GM19035 (cell line): ENCODE results near the gene TBC1D22A.

Experiments used
- ATAC-seq: cut with Tn5 transposase; IDR thresholded peaks from one replicate; pipeline ENCODE4 v1.9.1; 2021; ENCODE audit not compliant: unreplicated experiment

TBC1D22A gene

DNA sequence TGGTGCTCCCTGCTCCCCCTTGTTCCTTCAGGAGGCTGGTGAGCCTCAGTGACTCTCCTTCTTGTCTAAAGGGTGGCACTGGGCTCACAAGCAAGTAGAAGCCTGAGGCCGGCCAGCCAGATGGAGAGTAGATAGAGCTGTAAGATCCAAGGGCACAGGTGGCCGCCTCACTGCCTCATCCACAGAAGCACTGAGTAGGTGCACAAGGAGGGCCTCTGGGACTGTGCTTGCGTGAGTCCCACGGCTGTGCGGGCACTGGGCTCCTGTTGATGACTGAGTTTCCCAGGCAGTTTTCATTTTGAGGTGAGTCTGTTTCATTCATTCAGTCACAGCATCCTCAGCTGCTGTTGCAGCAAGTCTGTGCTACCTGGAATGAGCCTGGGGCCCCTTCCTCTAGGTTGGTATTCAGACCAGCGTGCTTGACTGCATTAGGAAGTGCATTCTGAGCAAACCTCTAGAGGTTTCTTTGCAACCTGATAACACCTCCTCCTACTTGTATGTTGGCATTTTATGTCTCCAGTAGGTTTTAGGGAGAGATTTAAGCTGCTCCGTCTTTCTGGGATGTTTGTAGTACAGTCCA lies 184.0 kb downstream of the TBC1D22A start:
- no peak for ATAC-seq

DNA sequence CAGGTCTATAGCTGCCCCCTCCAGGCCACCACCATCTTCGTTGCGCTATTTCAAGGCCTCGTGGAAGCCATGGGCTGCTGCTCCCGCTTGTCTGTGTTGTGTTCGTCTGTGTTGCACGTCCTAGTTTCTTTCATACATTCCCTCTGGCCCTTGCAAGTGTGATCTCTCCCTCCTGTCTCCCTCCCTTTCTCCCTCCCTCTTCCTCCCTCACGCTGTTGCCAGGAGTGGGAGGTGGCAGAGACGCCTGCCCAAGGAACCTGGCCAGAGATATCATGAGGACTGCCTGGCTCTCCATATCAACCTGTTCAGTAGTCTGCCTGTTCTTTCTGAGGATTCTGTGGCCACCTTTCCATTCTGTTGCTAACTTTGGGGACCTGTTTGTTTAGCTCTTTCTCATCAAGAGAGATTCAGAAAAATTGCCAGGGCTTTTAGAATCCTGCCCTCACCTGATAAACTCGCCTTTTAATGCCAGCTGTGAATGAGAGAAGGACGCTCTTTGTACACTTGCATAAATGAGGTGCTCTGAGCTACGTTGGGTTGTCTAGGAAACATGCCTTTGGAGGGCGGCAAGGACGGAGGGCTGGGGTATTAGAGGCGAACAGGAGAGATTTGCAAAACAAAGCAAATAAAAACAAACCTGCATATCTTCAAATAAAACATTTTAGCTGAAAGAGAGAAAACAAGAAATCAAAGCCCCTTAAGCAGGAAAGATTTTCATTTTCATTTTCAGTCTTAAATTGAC lies 185.2 kb downstream of the TBC1D22A start:
- no peak for ATAC-seq

DNA sequence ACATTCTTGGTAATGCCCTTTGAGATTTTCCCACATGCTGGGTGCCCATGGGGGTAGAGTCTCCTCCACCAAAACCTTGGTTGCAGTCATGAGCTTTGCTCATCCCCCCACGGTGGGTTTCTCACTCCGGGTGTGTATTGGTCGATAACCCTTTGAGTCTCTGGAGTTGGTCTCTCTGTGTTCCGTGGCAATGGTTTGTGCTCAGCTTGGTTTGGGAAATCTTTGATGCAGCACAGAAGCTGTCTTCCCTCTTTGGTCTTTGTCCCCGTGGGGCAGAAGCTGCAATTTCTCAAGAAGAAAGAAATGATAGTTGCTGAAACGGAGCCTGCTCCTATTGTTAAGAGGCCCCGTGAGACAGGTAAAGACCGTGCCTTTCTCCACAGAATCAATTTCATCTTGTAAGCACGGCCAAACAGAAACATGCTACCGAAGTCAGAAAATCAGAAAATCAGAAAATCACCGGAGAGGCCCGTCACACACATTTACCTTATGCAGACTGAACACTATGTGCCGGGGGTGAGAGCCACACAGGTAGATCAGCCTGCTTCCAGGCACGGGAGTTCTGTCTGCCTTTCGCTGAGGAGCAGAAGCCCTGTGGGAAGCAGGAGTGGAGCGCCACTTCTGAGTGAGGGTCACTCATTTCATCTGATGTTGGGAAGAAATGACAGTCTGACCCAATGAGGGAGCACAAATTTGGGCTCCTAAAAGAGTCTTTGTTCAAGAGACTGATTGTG lies 186.1 kb downstream of the TBC1D22A start:
- no peak for ATAC-seq

DNA sequence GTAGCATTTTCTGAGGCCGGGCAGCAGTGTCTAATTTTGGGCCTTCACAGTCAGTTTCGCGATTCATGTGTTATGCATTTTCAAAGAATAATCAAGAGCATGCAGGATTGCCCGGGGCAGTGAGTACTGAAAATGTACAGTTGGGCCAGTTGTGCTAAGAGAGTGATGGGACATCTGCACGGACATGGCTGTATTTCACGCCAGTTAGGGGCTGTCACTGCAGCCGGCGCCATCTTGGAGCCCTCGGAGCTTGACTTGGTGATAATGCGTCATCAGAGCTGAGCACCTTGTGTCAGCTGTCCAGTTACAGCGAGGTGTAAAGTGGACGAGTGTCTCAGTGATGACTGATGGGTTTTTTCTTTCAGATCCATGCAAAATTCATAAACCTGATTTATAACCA lies 188.9 kb downstream of the TBC1D22A start:
- ATAC-seq = no peak

DNA sequence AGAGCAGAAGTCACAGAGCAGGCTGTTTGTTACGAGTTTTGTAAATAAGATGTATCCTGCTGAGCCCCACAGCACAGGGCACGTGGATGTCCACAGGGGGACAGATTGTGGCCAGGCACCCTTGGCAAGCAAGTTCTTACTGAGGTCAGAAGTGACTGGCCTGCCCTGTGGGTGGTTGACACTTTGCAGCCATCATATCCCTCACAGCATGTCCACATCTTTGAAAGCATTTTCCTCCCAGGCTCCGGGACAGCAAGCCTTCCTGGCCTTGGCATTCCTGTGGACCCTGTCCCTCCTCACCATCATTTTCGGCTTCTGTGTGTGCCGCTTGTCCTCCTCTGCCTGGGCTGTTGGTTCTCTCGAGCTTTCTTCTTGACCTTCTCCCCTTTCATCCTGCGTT lies 189.5 kb downstream of the TBC1D22A start:
- no peak for ATAC-seq

DNA sequence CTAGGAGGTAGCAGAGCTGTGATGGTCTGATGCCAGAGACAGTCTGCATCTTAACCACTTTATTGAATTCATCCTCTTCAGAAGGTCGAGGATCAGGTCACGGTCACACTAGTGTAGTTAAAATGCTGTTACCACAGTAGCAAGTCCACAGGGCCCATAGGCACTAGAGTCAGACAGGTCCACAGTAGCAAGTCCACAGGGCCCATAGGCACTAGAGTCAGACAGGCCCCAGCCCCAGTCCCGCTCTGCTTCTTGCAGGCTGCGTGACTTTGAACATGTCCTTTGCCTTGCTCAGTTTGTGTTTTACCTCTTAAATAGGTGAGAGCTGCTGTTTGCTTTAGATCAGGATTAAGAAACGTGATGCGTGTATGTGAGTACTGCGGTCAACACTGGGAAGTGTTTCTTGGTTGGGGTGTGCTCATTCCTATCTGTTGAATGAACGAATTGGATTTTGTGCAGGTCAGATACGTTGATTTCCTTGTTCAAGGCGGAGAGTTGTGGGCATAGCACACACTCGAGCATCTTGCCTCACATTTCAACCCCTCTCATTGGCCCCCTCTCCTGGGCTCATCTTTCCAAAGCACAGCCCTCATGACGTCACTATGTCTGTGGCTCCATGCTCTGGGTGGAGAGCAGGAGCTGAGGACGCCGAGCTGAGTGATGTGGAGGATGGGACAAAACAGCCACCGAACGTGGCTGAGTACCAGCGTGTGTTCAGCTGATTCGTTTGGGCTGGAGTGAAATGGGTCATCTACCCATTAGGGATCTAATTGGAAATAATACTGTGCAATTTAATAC lies 191.7 kb downstream of the TBC1D22A start:
- ATAC-seq = no peak

DNA sequence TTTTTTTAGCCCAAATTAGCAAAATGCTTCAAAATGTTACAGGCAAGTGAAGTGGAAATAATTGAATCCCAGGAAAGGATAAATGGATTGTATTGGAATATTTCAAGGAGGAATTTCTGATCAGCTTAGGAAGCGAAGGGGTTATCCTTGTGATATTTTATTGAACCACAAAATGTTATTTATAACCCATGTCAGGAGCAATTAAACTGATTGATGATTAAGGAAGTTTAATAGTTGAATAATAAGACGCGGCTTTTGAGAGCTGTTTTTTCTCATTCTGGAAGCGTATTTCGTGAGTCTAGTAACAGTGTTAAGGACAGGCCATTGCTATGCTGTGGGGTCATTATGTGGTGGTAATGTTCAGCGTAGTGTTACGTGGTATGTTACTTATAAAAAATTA lies 192.3 kb downstream of the TBC1D22A start:
- ATAC-seq = no peak

DNA sequence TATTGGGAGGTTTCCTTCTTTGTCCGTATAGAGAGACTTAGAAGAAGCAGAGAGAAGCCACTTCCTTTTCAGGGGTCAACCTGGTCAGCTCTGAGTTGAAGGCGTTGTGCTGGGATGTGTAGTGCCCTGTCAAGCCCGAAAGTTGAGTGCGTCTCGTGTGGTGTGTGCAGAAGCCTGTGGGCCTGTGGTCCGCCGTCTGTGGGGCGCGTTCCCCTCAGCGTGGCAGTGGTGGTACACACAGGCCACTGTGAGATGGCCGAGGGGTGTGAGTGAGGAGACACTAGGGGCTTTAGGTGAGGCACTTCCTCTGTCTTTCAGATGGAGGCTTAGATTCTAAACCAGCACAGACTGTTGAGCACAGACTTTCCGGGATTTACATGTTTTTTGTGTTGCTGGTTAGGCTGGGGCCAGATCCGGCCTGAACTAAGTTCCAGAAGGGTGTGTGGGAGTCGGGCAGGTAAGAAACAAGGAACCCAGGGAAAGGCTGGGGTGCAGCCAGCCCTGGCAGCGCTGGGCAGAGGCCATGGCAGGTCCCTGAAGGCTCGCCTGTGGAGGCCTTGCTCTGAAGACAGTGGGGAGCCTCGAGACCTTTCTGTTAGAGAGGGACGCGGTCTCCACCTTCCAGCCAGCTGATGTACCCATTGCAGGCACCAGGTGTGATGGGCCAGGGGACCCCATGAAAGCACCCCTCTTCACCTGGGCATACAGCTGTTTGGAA lies 194.2 kb downstream of the TBC1D22A start:
- ATAC-seq = no peak

DNA sequence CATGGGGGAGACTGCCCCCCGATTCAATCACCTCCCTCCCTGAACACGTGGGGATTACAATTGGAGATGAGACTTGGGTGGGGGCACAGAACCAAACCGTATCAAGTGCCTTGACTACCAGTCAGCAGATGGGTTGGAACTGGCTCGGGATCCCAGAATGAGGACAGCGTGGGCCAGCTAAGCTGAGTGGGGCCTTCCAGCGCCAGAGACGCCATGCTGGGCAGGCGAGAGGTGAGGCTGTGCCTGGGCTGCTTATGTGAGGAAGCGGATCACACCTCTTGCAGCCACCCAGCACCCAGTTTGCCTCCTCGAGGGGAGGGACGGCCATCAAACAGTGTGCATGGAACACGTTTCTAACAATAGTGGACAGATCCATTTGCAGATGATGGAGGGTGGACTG lies 195.1 kb downstream of the TBC1D22A start:
- no peak for ATAC-seq

DNA sequence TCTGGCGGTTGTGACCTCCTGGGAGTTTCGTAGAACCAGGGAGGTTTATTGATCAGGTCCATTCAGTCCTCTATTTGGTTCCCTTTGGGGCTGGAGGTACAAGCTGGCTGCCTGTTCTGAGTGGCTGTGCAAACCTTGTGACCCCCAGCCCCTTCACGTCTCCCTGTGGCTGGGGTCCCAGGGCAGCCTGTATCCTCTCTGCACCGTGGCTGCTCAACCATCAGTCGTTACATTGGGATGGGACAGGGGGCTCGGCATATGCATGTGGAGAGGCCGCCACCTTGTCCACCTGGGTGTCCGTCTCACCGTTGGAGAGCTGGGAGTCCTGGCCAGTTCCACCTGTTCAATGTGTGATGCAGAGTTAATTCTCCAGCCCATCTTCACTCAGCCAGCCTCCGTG lies 195.7 kb downstream of the TBC1D22A start:
- ATAC-seq = no peak

DNA sequence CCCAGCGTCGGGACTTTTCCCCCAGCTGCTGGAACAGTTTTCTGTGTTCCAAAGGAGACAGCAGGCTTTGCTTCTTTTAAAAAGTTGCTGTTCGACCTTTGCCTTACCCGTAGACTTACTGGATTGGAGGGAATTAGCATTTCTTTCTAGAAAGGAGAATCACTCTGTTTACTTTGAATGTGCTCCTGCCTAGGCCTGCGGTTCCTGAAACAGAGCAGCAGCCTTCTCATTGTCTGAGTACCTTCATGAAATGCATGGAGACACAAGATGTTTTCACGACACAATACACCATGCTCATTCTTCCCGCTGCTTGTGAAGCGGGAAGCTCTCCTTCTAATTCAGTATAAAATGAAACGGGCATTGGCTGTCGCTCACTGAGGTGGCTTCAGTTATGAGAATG lies 196.2 kb downstream of the TBC1D22A start:
- no peak for ATAC-seq

DNA sequence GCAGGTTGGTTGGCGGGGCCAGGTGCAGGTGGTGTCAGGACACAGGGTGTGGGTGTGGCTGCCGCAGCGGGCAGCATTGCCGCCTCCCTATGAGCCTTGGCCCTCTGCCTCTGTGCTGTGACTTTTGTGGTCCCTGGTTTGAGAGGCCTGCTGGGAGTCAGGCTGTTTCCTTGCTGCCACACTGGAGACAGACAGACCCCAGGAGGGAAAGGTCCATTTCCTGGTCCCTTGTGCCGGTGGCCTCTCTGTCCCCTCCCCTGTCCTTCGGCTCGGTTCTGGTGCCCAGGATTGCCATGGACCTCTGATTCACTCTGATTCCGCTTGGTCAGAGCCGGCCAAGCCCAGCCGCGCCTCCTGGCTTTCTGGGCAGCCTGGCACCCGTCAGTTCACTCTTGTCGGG lies 196.9 kb downstream of the TBC1D22A start:
- ATAC-seq = no peak

DNA sequence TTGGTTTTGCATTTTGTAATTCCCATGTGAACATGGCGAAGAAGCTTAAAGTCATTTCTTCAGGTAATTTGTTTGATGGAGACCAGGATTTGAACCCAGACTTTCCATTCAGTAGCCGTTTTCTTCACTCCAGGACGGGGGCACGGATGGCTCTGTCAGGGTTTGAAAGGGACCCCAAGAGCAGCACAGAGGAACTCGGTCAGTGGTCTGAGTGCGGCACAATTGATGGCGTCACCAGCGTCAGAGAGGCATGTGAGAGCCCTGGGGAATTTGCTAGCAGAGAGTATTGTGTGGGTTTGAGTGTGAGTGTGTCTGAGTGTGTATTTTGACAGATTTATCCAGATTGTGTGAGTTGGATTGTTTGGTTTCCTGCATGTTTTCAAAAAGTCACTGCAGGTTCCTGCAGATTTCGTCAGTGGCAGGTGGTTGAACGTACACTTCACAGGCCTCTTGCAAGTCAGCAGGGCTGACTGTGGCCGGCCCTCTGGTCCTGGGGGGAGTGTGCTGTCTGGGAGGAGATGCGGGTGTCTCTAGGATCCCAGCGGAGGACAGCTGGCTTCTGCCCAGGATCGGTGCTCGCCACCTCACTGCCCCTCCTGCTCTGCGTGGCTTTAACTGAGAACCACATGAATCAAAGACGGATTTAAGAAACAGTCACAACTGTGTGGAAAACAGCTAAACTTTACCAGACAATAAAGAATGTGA lies 199.3 kb downstream of the TBC1D22A start:
- no peak for ATAC-seq

DNA sequence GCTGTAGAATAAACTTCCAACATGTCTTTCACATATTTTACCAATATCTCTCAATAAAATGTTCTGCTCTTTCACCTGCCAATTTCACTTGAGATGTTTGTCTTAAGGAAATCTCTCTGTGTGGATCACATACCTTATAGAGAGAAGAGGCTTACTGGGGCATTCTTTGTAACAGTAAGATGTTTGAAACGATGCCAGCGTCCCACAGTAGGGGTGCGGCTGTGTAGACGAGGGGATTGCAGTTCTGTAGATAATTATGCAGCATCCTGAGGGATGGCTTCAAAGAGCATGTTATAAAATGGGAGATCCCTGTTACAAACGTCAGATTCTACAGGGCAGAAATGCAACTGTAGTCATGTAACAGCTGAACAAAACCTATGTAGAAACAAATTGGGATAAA lies 200.0 kb downstream of the TBC1D22A start:
- ATAC-seq = no peak

DNA sequence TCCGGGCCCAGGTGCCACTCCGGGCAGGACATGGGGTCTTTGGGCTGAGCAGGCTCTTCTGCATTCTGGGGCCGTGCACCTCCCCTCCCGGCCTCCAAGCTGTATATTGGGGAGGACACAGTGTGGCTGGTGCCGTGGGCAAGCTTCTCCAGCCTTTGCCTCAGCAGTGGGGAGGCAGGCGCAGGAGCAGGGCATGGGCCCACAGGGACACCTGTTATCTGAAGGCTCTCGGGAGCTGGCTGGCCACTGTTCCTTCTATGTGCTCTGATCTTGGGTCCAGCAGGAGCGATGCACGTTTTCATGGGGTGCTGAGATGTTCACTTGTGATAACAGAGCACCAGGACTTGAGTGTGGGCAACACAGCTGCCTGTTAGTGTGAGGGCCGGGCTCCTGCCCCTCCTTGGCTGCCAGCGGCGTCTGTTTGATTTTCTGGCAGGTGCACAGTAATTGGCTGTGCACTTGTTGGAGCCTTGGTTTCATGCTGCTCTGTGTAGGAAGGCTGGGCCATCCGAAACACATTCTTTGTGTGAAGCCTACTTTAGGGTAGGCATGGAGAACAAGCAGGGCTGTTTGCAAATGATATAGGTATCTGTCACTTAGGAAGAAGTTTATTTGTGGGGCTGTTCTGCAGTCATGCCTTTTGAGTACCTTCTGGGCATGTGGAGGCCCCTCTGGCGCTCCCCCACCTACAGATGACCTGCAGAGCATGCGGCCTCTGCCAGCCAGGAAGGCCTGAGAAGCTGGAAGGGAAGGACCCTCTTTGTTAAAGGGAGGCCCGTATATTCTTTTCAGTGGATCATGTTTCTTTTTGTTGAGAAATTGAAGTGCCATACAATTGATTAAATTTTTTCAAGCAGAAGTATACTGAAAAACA lies 201.5 kb downstream of the TBC1D22A start:
- no peak for ATAC-seq

DNA sequence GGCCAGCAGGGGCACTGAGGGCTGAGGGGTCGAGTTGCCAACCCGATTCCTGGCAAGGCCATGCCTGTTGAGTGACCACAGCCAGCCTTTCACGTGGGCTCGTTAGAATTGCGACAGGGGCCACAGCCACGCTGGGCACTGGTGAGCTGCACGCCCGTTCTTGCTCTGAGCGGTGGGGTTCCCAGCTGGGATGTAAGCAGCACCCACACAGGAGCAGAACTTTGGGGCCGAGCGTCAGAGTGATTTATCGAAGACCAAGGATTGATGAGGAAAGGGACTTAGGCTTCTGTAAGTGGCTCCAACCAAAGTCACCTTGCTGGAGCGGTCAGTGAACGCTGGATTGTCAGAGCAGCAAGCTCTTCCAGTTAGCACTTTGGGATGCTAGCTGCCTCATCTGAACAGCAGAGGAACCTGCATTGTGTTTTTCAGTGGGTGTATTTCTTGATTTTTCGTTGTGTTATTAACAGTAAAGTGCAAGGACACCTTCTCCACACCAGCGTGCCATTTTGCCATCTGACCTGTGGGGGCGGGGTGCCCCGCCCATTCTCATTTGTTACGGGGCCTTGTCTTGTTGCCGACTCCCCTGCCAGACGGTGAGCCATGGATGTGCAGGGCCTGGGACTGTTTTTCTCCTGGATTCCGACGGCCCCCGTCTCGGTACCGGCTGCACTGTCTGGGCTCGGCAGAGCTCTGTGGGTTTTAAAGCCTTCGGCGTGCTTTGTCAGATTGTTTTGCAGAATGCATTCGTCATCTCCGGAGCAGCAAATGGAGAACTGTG lies 202.5 kb downstream of the TBC1D22A start:
- ATAC-seq = no peak

DNA sequence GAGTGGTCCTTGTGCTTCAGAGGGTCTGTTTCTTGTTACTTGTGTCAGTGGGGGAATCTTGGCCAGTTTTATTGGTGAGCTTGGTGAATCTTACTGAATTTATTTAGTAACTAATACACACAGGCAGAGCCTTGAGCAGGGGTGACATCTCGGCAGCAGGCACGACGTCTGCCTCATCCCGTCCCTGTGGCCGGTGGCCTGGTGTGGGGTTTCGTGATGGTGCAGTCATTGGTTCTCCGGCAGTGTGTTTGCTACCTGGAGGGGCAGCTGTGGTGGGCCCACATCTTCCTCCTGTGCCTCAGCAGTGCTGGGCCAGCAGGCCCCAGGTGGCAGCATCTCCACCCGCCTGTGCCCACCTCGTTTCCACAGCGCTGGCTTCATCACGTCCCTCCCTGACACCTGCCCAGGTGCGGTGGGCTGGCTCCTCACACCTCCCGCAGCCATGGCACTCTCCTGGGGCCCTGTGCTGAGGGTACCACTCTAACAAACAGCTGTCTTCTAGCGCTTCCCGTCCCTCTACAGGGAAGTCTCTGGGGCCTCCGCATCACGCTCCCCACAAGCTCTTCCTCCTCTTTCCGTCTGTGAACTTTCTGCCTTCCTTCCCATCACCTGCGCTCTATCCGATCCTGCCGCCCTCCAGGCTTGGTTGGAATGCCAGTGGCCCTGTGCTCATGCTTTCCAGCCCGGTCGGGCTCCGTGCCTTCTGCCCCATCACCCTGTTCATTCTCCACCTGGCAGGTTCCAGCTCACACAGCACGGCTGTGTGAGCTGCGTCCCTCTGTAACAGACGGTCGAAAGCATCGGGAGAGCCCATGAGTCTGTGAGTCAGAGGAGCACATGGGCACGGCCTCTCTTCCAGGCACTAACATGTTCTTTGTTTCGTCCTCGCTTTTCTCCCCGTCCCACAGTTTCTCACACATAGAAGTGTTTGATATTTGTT lies 203.4 kb downstream of the TBC1D22A start:
- no peak for ATAC-seq

DNA sequence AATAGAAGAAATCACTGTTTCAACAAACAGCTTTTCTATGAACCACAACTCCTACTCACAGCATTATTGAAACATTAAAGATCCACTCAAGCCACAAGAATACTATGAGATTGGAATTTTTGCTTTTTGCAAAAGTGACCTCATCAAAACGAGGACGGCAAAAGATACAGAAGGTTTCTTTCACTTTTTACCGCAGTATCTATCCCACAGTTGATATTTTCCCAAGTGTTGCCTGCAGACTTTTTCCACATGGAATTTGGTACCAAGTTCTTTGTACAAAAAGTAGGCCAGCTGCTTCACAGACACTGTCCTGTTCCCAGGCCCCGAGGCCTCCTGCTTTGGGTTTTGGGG lies 204.0 kb downstream of the TBC1D22A start:
- ATAC-seq = no peak
